Rectal smooth muscle tissue (tissue), 1 donor: ENCODE measurements around the gene ARHGAP21.
"Not testable (repeated sequence)": the region's sequence is repeated elsewhere in the genome, so short reads cannot be mapped to it uniquely, and the experiment has no call there.

ENCODE experiments used
- H3K27ac ChIP-seq: one replicate; pipeline ENCODE4 v1.7.0; 2013; ENCODE audit warnings: low read depth, low read length, inconsistent platforms
- H3K27me3 ChIP-seq: one replicate; pipeline ENCODE4 v1.7.0; 2013; ENCODE audit warnings: low read length; ENCODE audit not compliant: control insufficient read depth, insufficient read depth
- H3K36me3 ChIP-seq: one replicate; pipeline ENCODE4 v1.7.0; 2013; ENCODE audit warnings: low read length; ENCODE audit not compliant: control insufficient read depth, insufficient read depth
- H3K4me1 ChIP-seq: one replicate; pipeline ENCODE4 v1.7.0; 2013; ENCODE audit warnings: low read length; ENCODE audit not compliant: control insufficient read depth, insufficient read depth
- H3K4me3 ChIP-seq: one replicate; pipeline ENCODE4 v1.7.0; 2013; ENCODE audit warnings: low read length
- H3K9ac ChIP-seq: one replicate; pipeline ENCODE4 v1.7.0; 2013; ENCODE audit warnings: low read length

ARHGAP21 gene

DNA sequence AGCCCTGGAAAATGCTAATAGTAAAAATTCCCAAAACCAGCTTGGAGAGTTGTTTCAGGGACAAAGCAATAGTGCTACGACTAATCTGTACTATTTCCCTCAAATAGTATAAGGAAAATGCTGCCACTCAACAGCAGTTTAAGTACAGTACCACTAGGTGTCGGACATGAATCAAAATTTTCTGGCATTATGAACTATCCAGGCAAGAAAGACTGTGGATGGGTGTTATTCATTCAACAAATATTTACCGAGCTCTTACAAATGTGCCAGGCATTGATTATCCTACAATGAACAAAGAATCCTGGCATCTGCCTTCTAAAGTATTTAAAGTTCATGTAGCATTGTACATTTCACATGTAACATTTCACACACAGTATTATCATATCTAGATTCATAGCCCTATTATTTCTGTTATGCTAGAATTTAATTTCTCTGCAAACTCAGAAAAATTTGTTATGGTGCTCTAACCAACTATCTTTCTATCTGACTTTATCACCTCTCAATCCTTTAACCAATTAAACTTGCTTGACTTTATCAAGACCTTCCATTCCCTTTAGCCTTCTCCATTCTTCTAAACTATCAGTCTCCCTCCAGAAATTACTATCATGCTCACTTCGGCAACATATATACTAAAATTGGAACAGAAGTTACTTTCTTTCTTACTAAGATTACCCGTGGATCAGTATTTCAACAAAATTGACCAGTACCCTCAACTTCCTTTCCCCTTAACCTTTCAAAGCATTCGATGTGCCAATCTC is 80.6 kb downstream of the ARHGAP21 start:
- no peak overlapping the region for H3K27ac ChIP-seq
- H3K4me1 ChIP-seq, result peaks cover 3% of the 10 kb centered on the region
- no peak overlapping the region for H3K4me3 ChIP-seq
- H3K36me3 ChIP-seq, result no peaks in the 10 kb centered on the region
- no peak overlapping the region for H3K9ac ChIP-seq
- no peaks in the 10 kb centered on the region for H3K27me3 ChIP-seq

DNA sequence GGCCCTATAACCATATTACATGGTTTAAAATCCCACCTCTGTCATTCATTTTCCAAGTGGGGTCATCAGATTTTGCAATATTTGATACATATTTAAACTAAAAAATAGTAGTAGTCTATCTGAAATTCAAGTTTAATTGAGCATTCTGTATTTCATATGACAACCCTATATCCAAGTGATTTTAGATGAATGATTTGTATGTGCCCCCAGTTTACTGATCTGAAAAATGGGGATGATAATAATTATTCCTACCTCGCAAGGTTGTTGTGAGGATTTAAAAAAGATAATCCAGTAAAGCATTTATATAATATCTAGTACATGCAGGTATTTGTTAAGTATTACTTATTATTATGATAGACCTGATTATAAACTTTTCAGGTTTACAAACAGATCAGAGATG is 84.6 kb downstream of the ARHGAP21 start:
- Histone ChIP-seq H3K27me3 (no peaks in the 10 kb centered on the region), H3K27ac (no peak overlapping the region), H3K9ac (no peak overlapping the region), H3K36me3 (no peaks in the 10 kb centered on the region), H3K4me1 (peaks cover 3% of the 10 kb centered on the region), H3K4me3 (no peak overlapping the region)

DNA sequence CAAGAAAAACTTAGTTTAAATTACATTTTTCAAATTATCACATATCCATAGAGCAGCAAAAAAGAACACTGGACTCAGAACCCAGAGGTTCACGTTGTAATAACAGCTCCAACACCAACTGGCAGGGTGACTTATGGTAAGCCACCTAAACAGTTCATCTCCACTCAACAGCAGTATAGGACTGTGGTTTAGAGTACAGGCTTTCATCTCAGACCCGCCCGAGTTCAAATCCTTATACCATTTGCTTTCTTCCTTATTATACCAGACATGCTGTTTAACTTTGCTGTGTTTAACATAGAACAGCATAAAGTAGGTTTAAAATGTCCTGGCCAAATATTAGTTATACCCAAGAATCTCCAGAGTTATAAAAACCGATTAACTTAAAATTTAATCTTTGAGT is 97.9 kb downstream of the ARHGAP21 start:
- no peaks in the 10 kb centered on the region for H3K36me3 ChIP-seq
- H3K4me1 ChIP-seq, result no peaks in the 10 kb centered on the region
- no peaks in the 10 kb centered on the region for H3K27me3 ChIP-seq
- H3K27ac ChIP-seq, result no peak overlapping the region
- no peak overlapping the region for H3K9ac ChIP-seq
- H3K4me3 ChIP-seq, result no peak overlapping the region

DNA sequence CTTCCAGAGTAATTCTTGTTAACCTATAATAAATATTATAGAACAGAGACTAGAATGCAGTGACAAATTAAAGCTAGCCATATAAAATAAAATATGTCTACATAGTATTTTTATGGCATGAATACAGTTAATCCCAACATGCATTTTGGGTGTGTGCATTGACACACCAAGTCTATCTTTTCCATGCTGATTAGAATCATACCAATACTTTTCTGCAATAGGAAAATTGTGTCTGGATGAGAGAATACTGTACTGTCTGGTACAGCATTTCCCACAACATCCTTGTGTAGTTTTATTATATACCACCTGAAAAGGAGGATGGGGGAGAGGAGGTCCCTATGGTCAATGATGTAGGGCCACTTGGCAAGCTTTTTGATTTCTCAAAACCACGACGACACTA is 100.3 kb downstream of the ARHGAP21 start:
- Histone ChIP-seq H3K4me1 (no peaks in the 10 kb centered on the region), H3K27me3 (no peaks in the 10 kb centered on the region)

DNA sequence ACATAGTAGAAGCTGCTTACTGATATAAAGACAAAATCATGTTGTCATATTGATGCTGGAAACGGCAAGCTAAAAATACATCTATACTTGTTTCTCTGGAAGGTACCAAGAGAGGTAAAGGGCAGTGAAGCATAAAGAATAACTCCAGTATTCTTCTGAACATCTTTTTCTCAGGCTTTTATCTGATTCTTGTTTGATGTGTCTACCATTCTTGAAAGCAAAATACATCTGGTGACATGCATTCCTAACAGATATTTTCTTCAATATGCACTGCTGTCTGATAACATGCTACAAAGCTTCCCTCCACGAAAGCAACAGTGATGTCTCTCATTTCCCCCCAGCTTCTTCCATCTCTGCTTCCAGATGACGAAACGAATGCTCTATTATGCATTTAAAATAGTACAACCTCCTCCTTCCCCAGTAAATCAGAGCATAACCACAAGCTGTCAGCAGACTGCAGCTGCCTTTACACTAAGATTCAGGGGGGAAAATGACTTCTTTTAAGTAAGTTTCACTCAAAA is 100.8 kb downstream of the ARHGAP21 start:
- Histone ChIP-seq H3K27ac (no peak overlapping the region), H3K4me1 (no peaks in the 10 kb centered on the region), H3K4me3 (no peak overlapping the region), H3K27me3 (no peaks in the 10 kb centered on the region), H3K36me3 (peaks cover 2% of the 10 kb centered on the region), H3K9ac (no peak overlapping the region)

More for the DNA sequence above, 100.3 kb downstream of the ARHGAP21 start:
- Histone ChIP-seq H3K36me3 (peaks cover 2% of the 10 kb centered on the region), H3K9ac (no peak overlapping the region), H3K27ac (no peak overlapping the region), H3K4me3 (no peak overlapping the region)

GRCh38 chr10:24621035-24621795 is 102.5 kb downstream of the ARHGAP21 start:
- H3K27ac ChIP-seq, H3K9ac ChIP-seq, H3K36me3 ChIP-seq, H3K4me3 ChIP-seq, H3K27me3 ChIP-seq, H3K4me1 ChIP-seq: not testable (repeated sequence)

DNA sequence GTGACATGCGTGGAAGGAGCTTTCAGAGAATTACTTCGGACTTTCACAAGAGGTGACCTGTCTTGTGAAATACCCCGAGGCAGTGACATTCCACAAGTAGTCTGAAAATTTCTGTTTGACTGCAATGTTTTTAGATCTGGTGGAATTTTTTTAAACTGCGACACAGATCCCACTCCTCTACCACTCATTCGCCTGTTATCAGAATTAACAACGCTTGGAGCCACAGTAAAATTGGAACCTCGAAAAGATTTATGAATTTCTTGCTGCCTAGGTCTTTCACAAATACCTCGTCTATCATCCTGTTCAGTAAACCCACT is 103.7 kb downstream of the ARHGAP21 start:
- H3K27me3 ChIP-seq, H3K4me1 ChIP-seq, H3K36me3 ChIP-seq: not testable (repeated sequence)

DNA sequence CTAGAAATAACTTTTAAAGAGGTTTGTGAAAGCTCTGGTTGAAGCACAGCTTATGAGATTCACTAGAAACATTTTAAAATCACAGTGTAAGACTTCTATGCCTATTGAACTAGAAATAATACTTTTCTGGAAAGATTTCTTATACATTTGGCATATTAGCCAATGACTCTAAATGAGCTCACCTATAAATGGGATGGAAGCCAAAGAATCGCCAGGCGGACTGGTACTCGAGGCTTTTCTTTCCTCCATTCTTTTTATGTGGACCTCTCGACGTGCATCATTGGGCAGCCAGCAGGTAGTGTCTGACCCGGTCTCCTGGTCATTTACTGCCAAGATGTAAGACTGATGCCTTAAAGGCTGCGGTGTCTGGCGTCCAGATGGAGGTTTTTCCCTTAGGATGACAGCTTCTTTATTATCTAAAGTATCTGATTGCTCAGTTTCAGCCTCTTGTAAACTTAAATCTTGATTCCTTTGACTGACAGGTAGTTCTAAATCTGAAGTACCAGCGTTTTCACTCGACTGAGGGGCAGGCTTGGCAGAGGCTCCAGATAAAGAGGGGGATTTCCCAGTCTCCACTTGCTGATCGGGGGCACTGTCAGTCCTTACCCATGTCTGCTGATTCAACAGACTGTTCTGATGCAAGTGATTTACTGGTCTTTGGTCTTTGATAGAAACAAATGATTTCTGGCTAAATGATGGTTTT is 104.2 kb downstream of the ARHGAP21 start:
- H3K4me1 ChIP-seq, result not testable (repeated sequence)

More for the DNA sequence above, 103.7 kb downstream of the ARHGAP21 start:
- not testable (repeated sequence) for H3K4me3 ChIP-seq, H3K9ac ChIP-seq, H3K27ac ChIP-seq

DNA sequence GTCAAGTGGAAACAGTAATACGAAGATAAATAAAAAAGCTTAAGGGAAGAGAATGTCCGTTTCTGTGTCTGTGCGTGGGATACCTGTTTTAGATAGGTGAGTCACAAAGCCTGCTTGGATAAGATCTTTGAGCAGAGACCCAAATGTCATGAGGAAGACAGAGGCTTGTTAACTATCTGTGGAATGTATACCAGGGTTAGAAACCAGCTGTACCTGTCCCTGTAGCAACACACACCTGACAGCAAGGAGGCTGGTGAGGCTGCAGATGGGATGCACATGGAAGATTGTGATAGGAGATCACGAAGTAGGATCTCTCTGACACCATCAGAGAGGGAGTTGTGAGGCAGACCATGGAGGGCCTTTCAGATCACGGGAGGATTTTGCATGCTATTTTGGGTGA is 105.3 kb downstream of the ARHGAP21 start:
- H3K27me3 ChIP-seq, result no peaks in the 10 kb centered on the region
- H3K27ac ChIP-seq, result no peak overlapping the region
- no peak overlapping the region for H3K9ac ChIP-seq
- H3K36me3 ChIP-seq, result peaks cover 2% of the 10 kb centered on the region
- H3K4me3 ChIP-seq, result no peak overlapping the region
- no peaks in the 10 kb centered on the region for H3K4me1 ChIP-seq

More for the DNA sequence above, 104.2 kb downstream of the ARHGAP21 start:
- H3K27me3 ChIP-seq, H3K9ac ChIP-seq, H3K36me3 ChIP-seq, H3K4me3 ChIP-seq, H3K27ac ChIP-seq: not testable (repeated sequence)

- peaks cover 2% of the 10 kb centered on the region for H3K36me3 ChIP-seq
- no peak overlapping the region for H3K27ac ChIP-seq
Measured at GRCh38 chr10:24617771-24618396, 105.8 kb downstream of the ARHGAP21 start.

DNA sequence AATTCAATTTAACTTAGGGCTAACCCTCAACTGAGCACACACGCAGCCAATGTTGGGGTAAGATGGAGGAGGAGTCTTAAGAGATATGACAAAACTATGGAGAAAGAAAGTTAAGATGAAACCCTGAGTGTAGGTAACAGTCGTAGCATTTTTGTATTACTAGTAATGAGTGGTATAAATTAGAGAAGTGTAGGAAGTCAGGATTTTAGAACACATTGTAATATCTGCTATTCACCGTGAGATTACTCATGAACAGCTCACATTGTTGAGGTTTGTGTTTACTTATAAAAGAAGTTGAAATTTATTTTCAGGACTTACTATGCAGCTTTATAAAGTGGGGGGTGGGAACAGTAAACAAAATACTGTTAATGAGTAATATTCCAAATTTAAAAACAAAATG is 107.2 kb downstream of the ARHGAP21 start:
- H3K36me3 ChIP-seq, result peaks cover 2% of the 10 kb centered on the region
- H3K27ac ChIP-seq, result no peak overlapping the region
- no peak overlapping the region for H3K9ac ChIP-seq
- H3K4me3 ChIP-seq, result no peak overlapping the region
- H3K4me1 ChIP-seq, result no peaks in the 10 kb centered on the region
- no peaks in the 10 kb centered on the region for H3K27me3 ChIP-seq

More at GRCh38 chr10:24617771-24618396, 105.8 kb downstream of the ARHGAP21 start:
- Histone ChIP-seq H3K4me3 (no peak overlapping the region), H3K4me1 (no peaks in the 10 kb centered on the region), H3K27me3 (no peaks in the 10 kb centered on the region), H3K9ac (no peak overlapping the region)

DNA sequence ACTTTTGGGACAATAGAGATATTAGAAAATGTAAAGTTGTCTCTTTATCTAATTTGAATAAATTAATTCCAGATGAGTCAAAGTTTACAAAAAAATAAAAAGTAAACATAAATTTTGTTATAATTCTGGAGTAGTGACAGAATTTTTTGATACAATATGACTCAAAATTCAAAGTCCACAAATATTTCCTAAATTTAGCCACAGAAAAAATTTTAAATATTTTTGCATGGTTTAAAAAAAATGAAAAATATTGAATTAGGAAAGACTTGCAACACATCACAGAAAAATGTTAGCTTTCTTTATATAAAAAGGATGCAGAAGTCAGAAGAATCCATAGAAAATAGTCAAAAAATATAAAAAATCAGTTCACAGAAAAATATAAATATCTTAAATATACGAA is 117.7 kb downstream of the ARHGAP21 start:
- H3K27ac ChIP-seq, result no peak overlapping the region
- peaks cover 8% of the 10 kb centered on the region for H3K36me3 ChIP-seq
- no peak overlapping the region for H3K4me3 ChIP-seq
- H3K4me1 ChIP-seq, result no peaks in the 10 kb centered on the region
- no peaks in the 10 kb centered on the region for H3K27me3 ChIP-seq
- no peak overlapping the region for H3K9ac ChIP-seq
